ENCODE results near the gene FAM229A. TPM values are rescaled to one million over a fixed set of nuclear protein-coding genes. Genes with fewer than 3 reads are reported as not detected.

Gene FAM229A
- total RNA-seq, 1 experiment from 2014 or later: 9.4 TPM

DNA sequence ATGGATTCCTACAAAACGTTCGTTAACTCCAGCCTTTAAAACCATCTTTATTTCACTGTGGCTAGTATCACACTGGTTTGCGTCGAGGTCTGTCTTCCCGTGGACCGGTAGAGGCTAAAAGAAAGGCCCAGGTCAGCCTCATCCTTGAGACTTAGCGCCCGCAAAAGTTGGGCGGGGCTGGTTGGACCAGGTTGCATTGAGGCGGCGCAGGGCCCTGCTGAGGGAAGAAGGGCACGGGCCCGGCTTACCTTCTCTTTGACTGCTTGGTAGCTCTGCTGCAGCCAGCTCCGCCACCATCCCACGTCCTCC lies 31.5 kb upstream of the FAM229A start:
- DNase-seq (ENCODE audit: low spot score): peak; percentile 51
- TF ChIP-seq, protein P1, sequence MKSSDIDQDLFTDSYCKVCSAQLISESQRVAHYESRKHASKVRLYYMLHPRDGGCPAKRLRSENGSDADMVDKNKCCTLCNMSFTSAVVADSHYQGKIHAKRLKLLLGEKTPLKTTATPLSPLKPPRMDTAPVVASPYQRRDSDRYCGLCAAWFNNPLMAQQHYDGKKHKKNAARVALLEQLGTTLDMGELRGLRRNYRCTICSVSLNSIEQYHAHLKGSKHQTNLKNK (CRISPR knock-in tag; IDR thresholded peaks at IDR 0.05): no peak
- TF ChIP-seq, protein P2, sequence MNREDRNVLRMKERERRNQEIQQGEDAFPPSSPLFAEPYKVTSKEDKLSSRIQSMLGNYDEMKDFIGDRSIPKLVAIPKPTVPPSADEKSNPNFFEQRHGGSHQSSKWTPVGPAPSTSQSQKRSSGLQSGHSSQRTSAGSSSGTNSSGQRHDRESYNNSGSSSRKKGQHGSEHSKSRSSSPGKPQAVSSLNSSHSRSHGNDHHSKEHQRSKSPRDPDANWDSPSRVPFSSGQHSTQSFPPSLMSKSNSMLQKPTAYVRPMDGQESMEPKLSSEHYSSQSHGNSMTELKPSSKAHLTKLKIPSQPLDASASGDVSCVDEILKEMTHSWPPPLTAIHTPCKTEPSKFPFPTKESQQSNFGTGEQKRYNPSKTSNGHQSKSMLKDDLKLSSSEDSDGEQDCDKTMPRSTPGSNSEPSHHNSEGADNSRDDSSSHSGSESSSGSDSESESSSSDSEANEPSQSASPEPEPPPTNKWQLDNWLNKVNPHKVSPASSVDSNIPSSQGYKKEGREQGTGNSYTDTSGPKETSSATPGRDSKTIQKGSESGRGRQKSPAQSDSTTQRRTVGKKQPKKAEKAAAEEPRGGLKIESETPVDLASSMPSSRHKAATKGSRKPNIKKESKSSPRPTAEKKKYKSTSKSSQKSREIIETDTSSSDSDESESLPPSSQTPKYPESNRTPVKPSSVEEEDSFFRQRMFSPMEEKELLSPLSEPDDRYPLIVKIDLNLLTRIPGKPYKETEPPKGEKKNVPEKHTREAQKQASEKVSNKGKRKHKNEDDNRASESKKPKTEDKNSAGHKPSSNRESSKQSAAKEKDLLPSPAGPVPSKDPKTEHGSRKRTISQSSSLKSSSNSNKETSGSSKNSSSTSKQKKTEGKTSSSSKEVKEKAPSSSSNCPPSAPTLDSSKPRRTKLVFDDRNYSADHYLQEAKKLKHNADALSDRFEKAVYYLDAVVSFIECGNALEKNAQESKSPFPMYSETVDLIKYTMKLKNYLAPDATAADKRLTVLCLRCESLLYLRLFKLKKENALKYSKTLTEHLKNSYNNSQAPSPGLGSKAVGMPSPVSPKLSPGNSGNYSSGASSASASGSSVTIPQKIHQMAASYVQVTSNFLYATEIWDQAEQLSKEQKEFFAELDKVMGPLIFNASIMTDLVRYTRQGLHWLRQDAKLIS (CRISPR knock-in tag; IDR thresholded peaks at IDR 0.05; ENCODE audit: borderline replicate concordance): no peak
- TF ChIP-seq, protein P3, sequence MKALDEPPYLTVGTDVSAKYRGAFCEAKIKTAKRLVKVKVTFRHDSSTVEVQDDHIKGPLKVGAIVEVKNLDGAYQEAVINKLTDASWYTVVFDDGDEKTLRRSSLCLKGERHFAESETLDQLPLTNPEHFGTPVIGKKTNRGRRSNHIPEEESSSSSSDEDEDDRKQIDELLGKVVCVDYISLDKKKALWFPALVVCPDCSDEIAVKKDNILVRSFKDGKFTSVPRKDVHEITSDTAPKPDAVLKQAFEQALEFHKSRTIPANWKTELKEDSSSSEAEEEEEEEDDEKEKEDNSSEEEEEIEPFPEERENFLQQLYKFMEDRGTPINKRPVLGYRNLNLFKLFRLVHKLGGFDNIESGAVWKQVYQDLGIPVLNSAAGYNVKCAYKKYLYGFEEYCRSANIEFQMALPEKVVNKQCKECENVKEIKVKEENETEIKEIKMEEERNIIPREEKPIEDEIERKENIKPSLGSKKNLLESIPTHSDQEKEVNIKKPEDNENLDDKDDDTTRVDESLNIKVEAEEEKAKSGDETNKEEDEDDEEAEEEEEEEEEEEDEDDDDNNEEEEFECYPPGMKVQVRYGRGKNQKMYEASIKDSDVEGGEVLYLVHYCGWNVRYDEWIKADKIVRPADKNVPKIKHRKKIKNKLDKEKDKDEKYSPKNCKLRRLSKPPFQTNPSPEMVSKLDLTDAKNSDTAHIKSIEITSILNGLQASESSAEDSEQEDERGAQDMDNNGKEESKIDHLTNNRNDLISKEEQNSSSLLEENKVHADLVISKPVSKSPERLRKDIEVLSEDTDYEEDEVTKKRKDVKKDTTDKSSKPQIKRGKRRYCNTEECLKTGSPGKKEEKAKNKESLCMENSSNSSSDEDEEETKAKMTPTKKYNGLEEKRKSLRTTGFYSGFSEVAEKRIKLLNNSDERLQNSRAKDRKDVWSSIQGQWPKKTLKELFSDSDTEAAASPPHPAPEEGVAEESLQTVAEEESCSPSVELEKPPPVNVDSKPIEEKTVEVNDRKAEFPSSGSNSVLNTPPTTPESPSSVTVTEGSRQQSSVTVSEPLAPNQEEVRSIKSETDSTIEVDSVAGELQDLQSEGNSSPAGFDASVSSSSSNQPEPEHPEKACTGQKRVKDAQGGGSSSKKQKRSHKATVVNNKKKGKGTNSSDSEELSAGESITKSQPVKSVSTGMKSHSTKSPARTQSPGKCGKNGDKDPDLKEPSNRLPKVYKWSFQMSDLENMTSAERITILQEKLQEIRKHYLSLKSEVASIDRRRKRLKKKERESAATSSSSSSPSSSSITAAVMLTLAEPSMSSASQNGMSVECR (CRISPR knock-in tag; IDR thresholded peaks at IDR 0.05; ENCODE audit: borderline replicate concordance): 0 out of 2 replicates have a peak, but pooled peaks have one; percentile 44
- peak; percentile 6 for ATAC-seq
- Mint-ChIP-seq H3K9me3 (peaks cover 10% of the 10 kb centered on the region), H3K27ac (peak overlapping the region; percentile 100), H3K36me3 (peaks cover 12% of the 10 kb centered on the region), H3K27me3 (ENCODE audit: low read depth) (no peaks in the 10 kb centered on the region), H3K4me3 (peak overlapping the region; percentile 98), H3K4me1 (peaks cover 12% of the 10 kb centered on the region)
- ChIA-PET POLR2A (interaction anchor here (0.9 to 2.1 kb wide), 12 partner anchors 15 to 571 kb away, joined by 3 to 16 read pairs (median 6); partner anchors contain the start of genes FAM229A, MARCKSL1, RBBP4 and RNF19B), CTCF (interaction anchor here (0.8 to 2.4 kb wide), 11 partner anchors 12 to 499 kb away, joined by 3 to 13 read pairs (median 4); partner anchors contain the start of gene MARCKSL1)

DNA sequence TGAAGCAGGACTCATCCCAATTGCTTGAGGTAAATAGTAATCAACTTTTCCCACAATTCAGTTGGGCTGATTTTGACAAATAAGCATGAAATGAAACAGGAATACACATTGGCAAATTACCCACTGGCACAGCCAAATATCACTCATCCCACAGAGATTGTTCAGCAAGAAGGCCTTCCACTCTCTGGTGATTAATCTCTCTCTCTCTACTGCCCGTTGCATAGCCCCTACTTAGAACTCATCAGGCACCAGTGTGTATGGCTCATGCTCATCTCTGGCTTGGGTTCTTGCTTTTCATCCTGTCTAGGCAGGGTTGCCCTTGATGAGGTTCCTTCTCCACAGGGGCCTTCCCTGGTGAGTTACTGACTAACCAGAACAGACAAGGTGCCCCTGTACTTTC lies 30.9 kb upstream of the FAM229A start:
- Mint-ChIP-seq H3K36me3 (peaks cover 12% of the 10 kb centered on the region), H3K4me1 (peaks cover 12% of the 10 kb centered on the region), H3K27ac (peak overlapping the region; percentile 100), H3K9me3 (peaks cover 10% of the 10 kb centered on the region), H3K4me3 (peak overlapping the region; percentile 98), H3K27me3 (ENCODE audit: low read depth) (no peaks in the 10 kb centered on the region)
- POLR2A ChIA-PET: no interaction called here
- CTCF ChIA-PET: no interaction called here
- TF ChIP-seq GTF2I (CRISPR knock-in tag; conservative IDR thresholded peaks at IDR 0.05) (no peak), SP1 (CRISPR knock-in tag; conservative IDR thresholded peaks at IDR 0.05) (no peak), GRHL2 (CRISPR knock-in tag; IDR thresholded peaks at IDR 0.05; ENCODE audit: insufficient replicate concordance, severe bottlenecking) (no peak), SOX15 (CRISPR knock-in tag; IDR thresholded peaks at IDR 0.05) (no peak), ZNF423 (CRISPR knock-in tag; IDR thresholded peaks at IDR 0.05) (no peak)
- TF ChIP-seq, protein P4, sequence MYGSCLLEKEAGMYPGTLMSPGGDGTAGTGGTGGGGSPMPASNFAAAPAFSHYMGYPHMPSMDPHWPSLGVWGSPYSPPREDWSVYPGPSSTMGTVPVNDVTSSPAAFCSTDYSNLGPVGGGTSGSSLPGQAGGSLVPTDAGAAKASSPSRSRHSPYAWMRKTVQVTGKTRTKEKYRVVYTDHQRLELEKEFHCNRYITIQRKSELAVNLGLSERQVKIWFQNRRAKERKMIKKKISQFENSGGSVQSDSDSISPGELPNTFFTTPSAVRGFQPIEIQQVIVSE (CRISPR knock-in tag; IDR thresholded peaks at IDR 0.05; ENCODE audit: borderline replicate concordance): no peak
- DNase-seq (ENCODE audit: low spot score): no peak
- ATAC-seq: no peak

DNA sequence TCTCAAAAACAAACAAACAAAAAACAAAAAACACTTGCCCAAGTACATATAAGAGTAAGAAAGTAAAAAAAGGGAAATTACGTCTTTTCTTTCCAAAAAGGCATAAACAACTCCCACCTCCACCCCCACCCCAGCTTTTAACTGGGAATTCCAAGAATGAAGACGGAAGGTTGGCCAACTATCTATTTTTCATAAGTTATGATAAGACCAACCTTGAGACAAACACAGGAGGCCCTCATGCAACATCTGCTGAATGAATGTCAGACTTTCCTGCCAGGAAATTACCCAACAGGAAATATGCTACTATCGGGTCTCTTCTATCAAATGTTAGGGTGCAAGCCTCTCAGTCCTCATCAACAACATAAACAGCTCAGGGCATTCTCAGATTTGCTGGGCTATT lies 30.0 kb upstream of the FAM229A start:
- peaks cover 9% of the 10 kb centered on the region for H3K36me3 Mint-ChIP-seq
- ChIA-PET CTCF (no interaction called here), POLR2A (interaction anchor here (0.6 kb wide), 1 partner anchor 667 kb away, joined by 4 read pairs; no protein-coding TSS in a partner anchor)
- TF ChIP-seq, protein P5, sequence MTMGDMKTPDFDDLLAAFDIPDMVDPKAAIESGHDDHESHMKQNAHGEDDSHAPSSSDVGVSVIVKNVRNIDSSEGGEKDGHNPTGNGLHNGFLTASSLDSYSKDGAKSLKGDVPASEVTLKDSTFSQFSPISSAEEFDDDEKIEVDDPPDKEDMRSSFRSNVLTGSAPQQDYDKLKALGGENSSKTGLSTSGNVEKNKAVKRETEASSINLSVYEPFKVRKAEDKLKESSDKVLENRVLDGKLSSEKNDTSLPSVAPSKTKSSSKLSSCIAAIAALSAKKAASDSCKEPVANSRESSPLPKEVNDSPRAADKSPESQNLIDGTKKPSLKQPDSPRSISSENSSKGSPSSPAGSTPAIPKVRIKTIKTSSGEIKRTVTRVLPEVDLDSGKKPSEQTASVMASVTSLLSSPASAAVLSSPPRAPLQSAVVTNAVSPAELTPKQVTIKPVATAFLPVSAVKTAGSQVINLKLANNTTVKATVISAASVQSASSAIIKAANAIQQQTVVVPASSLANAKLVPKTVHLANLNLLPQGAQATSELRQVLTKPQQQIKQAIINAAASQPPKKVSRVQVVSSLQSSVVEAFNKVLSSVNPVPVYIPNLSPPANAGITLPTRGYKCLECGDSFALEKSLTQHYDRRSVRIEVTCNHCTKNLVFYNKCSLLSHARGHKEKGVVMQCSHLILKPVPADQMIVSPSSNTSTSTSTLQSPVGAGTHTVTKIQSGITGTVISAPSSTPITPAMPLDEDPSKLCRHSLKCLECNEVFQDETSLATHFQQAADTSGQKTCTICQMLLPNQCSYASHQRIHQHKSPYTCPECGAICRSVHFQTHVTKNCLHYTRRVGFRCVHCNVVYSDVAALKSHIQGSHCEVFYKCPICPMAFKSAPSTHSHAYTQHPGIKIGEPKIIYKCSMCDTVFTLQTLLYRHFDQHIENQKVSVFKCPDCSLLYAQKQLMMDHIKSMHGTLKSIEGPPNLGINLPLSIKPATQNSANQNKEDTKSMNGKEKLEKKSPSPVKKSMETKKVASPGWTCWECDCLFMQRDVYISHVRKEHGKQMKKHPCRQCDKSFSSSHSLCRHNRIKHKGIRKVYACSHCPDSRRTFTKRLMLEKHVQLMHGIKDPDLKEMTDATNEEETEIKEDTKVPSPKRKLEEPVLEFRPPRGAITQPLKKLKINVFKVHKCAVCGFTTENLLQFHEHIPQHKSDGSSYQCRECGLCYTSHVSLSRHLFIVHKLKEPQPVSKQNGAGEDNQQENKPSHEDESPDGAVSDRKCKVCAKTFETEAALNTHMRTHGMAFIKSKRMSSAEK (CRISPR knock-in tag; IDR thresholded peaks at IDR 0.05; ENCODE audit: borderline replicate concordance): no peak
- TF ChIP-seq MXD4 (CRISPR knock-in tag; IDR thresholded peaks at IDR 0.05; ENCODE audit: borderline replicate concordance) (no peak), NR3C1 (CRISPR knock-in tag; conservative IDR thresholded peaks at IDR 0.05; ENCODE audit: low read depth) (no peak), SOX15 (CRISPR knock-in tag; IDR thresholded peaks at IDR 0.05) (no peak)
- TF ChIP-seq, protein P6, sequence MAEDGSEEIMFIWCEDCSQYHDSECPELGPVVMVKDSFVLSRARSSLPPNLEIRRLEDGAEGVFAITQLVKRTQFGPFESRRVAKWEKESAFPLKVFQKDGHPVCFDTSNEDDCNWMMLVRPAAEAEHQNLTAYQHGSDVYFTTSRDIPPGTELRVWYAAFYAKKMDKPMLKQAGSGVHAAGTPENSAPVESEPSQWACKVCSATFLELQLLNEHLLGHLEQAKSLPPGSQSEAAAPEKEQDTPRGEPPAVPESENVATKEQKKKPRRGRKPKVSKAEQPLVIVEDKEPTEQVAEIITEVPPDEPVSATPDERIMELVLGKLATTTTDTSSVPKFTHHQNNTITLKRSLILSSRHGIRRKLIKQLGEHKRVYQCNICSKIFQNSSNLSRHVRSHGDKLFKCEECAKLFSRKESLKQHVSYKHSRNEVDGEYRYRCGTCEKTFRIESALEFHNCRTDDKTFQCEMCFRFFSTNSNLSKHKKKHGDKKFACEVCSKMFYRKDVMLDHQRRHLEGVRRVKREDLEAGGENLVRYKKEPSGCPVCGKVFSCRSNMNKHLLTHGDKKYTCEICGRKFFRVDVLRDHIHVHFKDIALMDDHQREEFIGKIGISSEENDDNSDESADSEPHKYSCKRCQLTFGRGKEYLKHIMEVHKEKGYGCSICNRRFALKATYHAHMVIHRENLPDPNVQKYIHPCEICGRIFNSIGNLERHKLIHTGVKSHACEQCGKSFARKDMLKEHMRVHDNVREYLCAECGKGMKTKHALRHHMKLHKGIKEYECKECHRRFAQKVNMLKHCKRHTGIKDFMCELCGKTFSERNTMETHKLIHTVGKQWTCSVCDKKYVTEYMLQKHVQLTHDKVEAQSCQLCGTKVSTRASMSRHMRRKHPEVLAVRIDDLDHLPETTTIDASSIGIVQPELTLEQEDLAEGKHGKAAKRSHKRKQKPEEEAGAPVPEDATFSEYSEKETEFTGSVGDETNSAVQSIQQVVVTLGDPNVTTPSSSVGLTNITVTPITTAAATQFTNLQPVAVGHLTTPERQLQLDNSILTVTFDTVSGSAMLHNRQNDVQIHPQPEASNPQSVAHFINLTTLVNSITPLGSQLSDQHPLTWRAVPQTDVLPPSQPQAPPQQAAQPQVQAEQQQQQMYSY (CRISPR knock-in tag; IDR thresholded peaks at IDR 0.05): no peak

More for the DNA sequence above, 30.0 kb upstream of the FAM229A start:
- H3K9me3 Mint-ChIP-seq: peaks cover 8% of the 10 kb centered on the region
- H3K4me3 Mint-ChIP-seq: no peak overlapping the region; the same call in 1 of the 2 replicates
- no peak overlapping the region for H3K27ac Mint-ChIP-seq
- ATAC-seq: no peak
- DNase-seq (ENCODE audit: low spot score): no peak
- peaks cover 12% of the 10 kb centered on the region for H3K4me1 Mint-ChIP-seq
- H3K27me3 Mint-ChIP-seq (ENCODE audit: low read depth): no peaks in the 10 kb centered on the region
